Cardiac fibroblast (primary cell): ENCODE results near the gene YTHDC2.

Source experiments
- DNase-seq, 2 donors: peaks; one replicate each; pipeline versions ENCODE4 v3.0.0 to v3.0.0-alpha.2; 2010; ENCODE audit warnings: low read depth in 2 of 2
- H3K4me3 ChIP-seq, 2 donors: replicated peaks in 1 of 2; 1 replicate in 1 of 2; 2 replicates in 1 of 2; pipeline ENCODE4 v1.5.1; 2011; ENCODE audit warnings: low read depth in 2 of 2, low read length in 2 of 2, mild to moderate bottlenecking in 2 of 2, moderate library complexity in 1 of 2
- CTCF ChIP-seq: IDR thresholded peaks from one replicate; pipeline ENCODE4 v1.5.1; 2011; ENCODE audit warnings: low read depth, mild to moderate bottlenecking, low read length, inconsistent platforms

Gene YTHDC2

GRCh38 chr5:113488645-113489184 is 24.8 kb upstream of the YTHDC2 start:
- TF ChIP-seq CTCF = no peak
- peak overlapping the region; percentile 84 to 97 for H3K4me3 ChIP-seq
- no peak for DNase-seq

GRCh38 chr5:113489299-113489698 is 24.2 kb upstream of the YTHDC2 start:
- peak; percentile 97 to 99 for DNase-seq
- H3K4me3 ChIP-seq = no peak overlapping the region
- no peak for TF ChIP-seq CTCF

- no peak for DNase-seq
- TF ChIP-seq CTCF = no peak
- no peak overlapping the region for H3K4me3 ChIP-seq
Measured at GRCh38 chr5:113490317-113490716, 23.2 kb upstream of the YTHDC2 start.

DNA sequence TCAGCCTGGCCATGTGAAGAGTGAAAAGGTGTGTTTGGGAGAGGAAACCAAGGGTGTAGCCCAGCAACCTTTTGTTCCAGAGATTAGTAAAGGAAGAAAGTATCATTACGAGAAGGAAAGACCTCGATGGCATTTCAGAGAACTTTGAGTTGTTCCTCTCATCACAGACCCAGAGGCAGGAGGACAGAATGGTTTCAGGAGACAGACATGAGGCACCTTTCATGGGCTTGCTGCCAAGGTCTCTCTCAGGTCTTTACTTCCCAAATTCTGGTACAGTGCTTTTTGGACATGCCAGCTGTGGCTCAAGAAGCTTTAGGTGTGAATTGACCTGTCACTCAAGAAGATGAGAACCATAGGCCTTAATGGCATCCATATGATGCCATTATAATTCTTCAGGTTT is 22.5 kb upstream of the YTHDC2 start:
- no peak for TF ChIP-seq CTCF
- H3K4me3 ChIP-seq = no peak overlapping the region
- no peak for DNase-seq

DNA sequence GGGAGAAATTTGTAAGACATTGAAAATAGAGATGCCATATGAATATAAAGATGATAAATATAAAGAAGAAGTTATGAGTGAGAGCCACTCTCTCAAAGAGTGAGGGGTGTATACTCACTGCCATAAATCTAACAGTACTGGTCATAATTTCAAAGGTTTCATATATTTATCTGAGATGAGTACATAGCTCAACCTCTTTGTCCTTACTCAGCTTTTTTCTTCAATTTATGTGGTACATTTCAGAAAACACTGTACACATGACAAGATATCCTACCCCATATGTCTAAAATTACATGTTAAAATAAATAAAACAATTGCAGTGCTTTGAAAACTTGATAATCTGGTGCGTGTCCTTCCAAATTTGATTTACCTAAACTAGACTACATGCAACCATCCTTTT is 20.0 kb upstream of the YTHDC2 start:
- no peak for DNase-seq
- TF ChIP-seq CTCF = no peak
- no peak overlapping the region for H3K4me3 ChIP-seq

GRCh38 chr5:113495422-113495841 is 18.1 kb upstream of the YTHDC2 start:
- no peak for TF ChIP-seq CTCF
- H3K4me3 ChIP-seq = no peak overlapping the region
- peak; percentile 33 to 36 for DNase-seq

DNA sequence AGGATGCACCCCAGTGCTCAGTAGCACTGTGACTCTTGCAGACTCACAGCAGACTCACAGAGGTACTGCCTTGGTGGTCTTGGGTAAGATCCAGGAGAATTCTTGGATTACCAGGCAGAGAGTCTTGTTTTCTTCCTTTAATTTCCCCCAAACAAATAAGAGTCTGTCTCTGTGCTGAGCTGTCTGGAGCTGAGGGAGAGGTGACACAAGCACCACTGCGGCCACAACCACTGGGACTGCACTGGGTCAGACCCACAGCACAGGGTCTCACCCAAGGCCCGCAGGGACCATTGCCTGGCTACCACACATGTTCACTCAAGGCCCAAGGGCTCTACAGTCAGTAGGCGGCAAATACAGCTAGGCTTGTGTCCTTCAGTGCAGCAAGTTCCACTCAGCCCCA is 11.4 kb upstream of the YTHDC2 start:
- no peak for DNase-seq
- no peak for TF ChIP-seq CTCF
- H3K4me3 ChIP-seq = no peak overlapping the region
